Neural cell (in vitro differentiated cells): ENCODE results near the gene UBE2E1.

ENCODE experiments used
- EP300 ChIP-seq: fragments of 450-650 bp; conservative IDR thresholded peaks from 2 replicates; pipeline ENCODE4 v1.6.1; 2014; ENCODE audit warnings: antibody characterized with exemption, mild to moderate bottlenecking, moderate library complexity; ENCODE audit not compliant: poor library complexity, severe bottlenecking
- MXI1 ChIP-seq: fragments of 450-650 bp; conservative IDR thresholded peaks from 2 replicates; pipeline ENCODE4 v1.6.1; 2014; ENCODE audit warnings: antibody characterized with exemption, mild to moderate bottlenecking; ENCODE audit not compliant: poor library complexity, severe bottlenecking
- POLR2AphosphoS5 ChIP-seq: IDR thresholded peaks from 2 replicates; pipeline ENCODE4 v1.6.1; 2012
- RAD21 ChIP-seq: fragments of 450-650 bp; conservative IDR thresholded peaks from 2 replicates; pipeline ENCODE4 v1.6.1; 2014; ENCODE audit warnings: antibody characterized with exemption, mild to moderate bottlenecking, moderate library complexity
- SMC3 ChIP-seq: fragments of 450-650 bp; conservative IDR thresholded peaks from 2 replicates; pipeline ENCODE4 v1.6.1; 2014; ENCODE audit warnings: antibody characterized with exemption, mild to moderate bottlenecking, moderate library complexity; ENCODE audit not compliant: poor library complexity
- TAF1 ChIP-seq: IDR thresholded peaks from 2 replicates; pipeline ENCODE4 v1.6.1; 2012; ENCODE audit warnings: low read depth
- TF ChIP-seq, protein P1 (sequence below): fragments of 450-650 bp; IDR thresholded peaks from 2 replicates; pipeline ENCODE4 v1.5.1; 2014; ENCODE audit warnings: antibody characterized with exemption, mild to moderate bottlenecking, moderate library complexity; ENCODE audit not compliant: poor library complexity, severe bottlenecking
- TF ChIP-seq, protein P2 (sequence below): IDR thresholded peaks from 2 replicates; pipeline ENCODE4 v1.6.1; 2012; ENCODE audit warnings: borderline replicate concordance

DNA sequence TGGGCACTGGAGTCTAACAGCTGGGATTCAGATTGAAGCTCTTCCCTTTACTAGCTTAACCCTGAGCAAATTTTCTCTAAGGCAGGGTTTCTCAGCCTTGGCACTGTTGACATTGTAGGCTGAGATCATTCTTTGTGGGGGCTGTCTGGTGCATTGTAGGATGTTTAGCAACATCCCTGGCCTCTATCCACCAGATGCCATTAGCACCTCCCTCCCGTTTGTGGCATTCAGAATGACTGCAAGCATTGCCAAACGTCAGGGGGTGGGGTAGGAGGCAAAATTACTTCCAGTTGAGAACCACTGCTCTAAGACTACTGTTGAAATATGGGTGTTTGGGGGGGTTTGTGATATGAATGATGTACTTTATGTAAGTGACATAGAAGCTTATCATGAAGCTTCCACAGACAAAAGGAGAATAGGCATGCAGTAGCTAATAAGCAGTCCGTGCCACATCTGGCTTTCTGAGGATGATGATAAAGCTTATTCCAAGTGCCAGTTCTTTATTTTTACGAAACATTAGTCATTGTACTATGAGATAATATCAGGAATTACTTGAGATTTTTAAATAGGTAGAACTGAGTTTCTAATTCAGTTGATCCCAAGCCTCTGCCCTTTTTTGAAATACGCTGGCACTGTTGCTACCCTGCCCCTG, 71.7 kb downstream of the UBE2E1 start:
- TF ChIP-seq, protein P1, sequence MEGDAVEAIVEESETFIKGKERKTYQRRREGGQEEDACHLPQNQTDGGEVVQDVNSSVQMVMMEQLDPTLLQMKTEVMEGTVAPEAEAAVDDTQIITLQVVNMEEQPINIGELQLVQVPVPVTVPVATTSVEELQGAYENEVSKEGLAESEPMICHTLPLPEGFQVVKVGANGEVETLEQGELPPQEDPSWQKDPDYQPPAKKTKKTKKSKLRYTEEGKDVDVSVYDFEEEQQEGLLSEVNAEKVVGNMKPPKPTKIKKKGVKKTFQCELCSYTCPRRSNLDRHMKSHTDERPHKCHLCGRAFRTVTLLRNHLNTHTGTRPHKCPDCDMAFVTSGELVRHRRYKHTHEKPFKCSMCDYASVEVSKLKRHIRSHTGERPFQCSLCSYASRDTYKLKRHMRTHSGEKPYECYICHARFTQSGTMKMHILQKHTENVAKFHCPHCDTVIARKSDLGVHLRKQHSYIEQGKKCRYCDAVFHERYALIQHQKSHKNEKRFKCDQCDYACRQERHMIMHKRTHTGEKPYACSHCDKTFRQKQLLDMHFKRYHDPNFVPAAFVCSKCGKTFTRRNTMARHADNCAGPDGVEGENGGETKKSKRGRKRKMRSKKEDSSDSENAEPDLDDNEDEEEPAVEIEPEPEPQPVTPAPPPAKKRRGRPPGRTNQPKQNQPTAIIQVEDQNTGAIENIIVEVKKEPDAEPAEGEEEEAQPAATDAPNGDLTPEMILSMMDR: no peak
- TF ChIP-seq, protein P2, sequence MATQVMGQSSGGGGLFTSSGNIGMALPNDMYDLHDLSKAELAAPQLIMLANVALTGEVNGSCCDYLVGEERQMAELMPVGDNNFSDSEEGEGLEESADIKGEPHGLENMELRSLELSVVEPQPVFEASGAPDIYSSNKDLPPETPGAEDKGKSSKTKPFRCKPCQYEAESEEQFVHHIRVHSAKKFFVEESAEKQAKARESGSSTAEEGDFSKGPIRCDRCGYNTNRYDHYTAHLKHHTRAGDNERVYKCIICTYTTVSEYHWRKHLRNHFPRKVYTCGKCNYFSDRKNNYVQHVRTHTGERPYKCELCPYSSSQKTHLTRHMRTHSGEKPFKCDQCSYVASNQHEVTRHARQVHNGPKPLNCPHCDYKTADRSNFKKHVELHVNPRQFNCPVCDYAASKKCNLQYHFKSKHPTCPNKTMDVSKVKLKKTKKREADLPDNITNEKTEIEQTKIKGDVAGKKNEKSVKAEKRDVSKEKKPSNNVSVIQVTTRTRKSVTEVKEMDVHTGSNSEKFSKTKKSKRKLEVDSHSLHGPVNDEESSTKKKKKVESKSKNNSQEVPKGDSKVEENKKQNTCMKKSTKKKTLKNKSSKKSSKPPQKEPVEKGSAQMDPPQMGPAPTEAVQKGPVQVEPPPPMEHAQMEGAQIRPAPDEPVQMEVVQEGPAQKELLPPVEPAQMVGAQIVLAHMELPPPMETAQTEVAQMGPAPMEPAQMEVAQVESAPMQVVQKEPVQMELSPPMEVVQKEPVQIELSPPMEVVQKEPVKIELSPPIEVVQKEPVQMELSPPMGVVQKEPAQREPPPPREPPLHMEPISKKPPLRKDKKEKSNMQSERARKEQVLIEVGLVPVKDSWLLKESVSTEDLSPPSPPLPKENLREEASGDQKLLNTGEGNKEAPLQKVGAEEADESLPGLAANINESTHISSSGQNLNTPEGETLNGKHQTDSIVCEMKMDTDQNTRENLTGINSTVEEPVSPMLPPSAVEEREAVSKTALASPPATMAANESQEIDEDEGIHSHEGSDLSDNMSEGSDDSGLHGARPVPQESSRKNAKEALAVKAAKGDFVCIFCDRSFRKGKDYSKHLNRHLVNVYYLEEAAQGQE: no peak
- TF ChIP-seq POLR2AphosphoS5 (no peak), TAF1 (no peak), MXI1 (no peak), RAD21 (no peak), SMC3 (no peak), EP300 (no peak)
